Measurements from ENCODE around the gene UBIAD1.
A peak's percentile ranks its signal among the peaks of the same experiment; 100 is the strongest.

UBIAD1 gene

DNA sequence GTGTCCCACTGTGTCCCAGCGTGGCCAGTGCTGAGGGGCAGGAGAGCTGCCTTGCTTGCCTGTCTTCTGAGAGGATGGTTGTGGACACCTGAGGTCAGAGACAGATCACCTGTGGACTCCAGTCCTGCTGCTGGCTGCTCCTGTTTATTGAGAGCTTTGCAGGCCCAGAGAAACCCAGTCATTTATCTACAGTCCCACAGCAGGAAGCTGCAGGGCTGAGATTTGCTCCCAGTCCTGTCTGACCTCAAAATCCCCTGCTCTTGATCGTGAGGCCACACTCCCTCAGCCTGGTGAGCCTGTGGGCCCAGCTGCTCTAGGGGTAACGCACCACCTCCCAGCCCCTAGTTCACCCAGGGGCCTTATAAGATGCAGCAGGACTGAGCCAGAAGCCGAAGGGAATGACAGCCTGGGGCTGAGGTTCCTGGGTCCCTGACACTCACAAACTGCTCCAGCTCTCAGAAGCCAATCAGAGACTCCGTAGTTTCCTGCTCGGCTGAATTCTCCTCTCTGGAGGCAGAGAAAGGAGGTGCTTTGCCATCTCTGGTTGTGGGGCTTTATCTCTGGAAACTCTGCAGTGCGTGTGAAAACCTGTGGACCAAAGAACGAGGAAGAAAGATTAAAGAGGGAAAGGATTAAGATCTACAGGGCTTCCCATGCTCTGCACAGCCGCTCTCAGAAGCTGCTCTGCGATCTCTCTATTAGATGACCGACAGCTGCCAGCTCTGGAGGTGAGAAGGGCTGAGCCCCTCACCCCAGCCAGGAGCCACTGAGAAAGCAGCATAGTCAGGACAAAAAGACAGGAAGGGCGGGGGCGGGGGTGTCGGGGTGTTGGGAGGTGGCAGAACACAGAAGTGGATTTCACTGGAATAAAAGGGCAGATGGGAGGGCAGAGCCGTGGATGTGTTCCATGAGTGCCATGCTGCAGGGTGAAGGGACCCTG, 39.1 kb downstream of the UBIAD1 start:
- DNase-seq: no peak

- DNase-seq: no peak
Measured at GRCh38 chr1:11314959-11315358, 42.0 kb downstream of the UBIAD1 start.

DNA sequence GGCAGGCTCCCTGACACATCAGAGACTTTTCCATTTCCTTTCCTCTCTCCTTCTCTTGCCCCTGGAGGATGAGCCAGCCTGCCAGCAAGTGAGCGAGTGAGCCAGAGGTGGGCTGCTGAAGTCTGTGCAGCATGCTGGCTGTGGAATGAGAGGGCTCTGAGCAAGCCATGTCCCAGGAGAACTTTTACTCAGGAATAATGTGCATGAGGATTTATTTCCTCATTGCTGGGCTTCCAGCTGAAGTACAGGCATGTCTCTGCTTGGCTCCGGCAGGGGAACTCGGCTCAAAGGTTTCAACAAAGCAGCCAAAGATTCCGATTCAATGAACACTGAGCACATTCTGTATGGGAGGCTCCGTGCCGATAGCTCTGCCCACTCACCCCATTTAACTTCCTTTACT, 43.7 kb downstream of the UBIAD1 start:
- no peak for DNase-seq

- no peak for DNase-seq
Measured at GRCh38 chr1:11318982-11319381, 46.0 kb downstream of the UBIAD1 start.

- peak in 3 of 5 experiments; percentile 7 to 18 (median 10) for DNase-seq
Measured at GRCh38 chr1:11320153-11320936, 47.3 kb downstream of the UBIAD1 start.

DNA sequence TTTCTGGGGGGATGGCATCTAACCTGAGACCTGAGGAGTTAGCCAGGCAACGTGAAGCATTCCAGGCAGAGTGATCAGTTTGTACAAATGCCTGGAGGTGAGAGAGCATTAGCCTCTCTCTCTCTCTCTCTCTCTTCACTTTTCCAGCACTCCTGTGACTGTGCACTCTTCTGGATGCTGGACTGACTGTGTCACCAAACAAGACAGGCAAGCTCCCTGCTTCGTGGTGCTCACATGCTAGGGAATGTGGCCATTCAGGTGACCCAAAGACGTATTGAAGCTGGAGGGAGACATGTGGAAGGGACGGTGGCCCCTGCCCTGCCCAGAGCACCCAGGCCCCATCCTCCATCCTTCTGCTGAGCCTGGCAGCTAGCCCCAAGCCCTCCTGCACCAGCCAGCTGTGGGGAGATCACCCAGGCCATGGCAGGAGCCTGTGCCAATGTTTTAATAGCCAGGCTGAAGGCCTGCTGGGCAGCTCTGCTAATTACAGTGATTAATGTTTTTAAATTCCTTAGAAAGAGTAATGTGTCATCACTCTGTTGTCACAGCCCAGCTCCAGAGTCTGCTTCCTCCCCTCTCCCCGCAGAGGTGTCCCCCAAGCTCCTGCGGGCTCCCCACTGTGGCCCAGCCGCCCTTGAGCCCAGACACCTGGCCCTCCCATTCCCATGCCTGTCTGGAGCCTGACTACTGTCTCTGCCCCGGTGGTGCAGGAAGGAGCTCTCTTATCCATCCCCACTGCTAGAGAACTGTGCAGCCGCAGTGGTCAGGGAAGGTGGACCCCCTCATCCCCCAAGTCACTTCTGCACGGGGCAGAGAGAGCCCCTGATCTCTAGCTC, 48.9 kb downstream of the UBIAD1 start:
- DNase-seq: no peak

DNA sequence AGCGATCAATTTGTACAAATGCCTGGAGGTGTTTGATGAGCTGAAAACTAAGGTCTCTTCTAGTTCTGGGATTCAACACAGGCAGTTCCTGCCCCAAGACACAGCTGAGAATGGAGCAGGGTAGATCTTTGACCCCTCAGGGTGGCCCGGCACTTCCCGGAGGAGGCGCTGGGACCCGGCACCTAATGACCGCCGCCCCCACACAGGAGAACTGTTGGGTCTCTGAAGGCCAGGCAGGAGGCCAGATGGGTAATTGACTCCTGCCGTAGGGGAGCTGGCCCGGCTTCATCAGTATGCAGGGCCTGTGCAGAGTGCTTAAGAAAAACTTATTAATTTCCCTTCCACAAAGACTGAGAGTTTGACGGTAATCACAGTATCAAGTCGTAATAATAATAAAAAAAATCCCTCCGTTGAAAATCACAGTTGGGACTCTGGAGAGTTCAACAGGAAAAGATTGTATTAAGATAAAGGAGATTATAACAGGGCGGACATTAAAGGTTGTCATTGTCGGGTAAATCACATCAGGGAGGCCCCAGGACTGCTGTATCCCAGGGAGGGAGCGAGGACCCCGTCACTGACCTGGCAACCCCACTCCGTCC, 51.7 kb downstream of the UBIAD1 start:
- DNase-seq: no peak

DNA sequence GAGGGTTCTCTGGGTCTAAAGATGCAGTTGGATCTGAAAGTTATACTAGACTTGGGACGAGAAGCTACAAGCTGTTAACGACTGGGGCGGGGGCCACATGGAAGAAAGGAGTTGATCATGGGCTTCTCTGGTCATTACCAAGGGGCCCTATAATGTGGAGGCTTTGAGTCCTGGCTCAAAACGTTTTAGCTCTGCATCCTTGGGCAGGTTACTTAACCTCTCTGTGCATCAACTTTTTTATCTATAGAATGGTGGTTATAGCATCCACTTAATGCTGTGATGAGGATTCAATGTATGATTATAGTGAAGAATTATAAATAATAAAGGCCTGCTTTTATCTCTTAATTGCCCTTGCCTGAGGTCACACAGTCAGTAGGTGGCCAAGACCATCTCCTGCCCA, 53.1 kb downstream of the UBIAD1 start:
- no peak for DNase-seq

GRCh38 chr1:11328444-11328843, 55.4 kb downstream of the UBIAD1 start:
- no peak for DNase-seq

DNA sequence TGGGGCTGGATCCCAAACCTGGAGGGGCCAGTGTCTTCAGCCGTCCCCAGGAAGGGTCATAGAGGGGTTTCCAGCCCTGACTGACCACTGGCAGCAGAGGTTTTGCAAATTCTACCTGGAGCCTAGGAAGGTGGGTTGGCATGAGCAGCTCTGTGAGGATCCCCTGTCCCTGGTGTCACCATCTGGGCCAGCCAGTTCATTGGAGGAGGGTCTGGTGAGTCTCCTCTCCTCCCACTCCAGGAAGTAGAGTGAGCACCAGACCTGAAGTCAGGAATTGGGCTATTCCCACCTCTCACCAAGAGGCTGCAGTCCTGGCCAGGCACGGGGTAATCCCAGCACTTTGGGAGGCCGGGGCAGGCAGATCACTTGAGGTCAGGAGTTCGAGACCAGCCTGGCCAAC, 57.4 kb downstream of the UBIAD1 start:
- DNase-seq: no peak

DNA sequence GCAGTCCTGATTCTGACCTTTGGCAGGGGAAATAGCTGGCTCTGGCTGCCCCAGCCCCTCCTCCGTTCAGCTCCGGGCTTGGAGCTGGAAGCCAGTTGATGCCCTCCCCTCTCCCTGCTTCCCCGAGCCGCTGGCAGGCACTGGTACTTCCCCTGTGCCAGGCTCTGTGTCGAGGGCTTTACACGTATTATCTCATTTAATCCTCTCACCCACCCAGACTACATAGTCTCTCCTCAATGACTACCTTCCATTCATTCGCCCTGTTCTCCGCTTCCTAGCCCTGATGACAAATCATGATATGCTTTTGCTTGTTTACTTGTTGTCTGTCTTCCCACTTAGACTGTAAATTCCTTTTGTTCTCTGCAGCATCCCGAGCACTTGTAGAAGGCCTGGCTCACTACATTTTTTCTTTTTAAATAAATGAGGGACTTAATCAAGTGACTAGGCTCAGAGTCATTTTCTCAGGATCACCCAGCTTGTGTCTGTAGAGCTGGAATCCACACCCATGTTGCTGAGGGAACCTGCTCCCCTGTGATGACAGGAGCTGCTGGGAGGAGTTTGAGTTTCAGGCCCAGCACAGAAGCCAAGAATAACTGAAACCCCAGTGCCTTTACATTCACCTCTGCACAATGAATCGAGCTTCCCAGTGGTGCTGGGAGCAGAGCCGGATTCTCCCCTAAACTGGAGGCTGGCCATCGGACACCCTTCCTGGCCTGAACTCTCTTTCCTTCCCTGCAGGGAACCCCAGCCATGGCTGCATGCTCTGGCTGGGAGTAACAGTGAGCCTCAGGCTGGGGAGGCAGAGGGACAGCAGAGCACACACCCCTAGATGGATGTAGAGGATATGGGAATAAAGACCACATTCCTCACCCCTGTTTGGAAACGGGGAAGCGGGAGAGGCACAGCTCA, 58.3 kb downstream of the UBIAD1 start:
- DNase-seq: no peak

GRCh38 chr1:11331945-11332546, 59.0 kb downstream of the UBIAD1 start:
- no peak for DNase-seq

- no peak for DNase-seq
Measured at GRCh38 chr1:11333631-11334030, 60.6 kb downstream of the UBIAD1 start.

GRCh38 chr1:11334261-11334804, 61.3 kb downstream of the UBIAD1 start:
- DNase-seq: no peak

GRCh38 chr1:11334821-11335220, 61.8 kb downstream of the UBIAD1 start:
- no peak for DNase-seq

- no peak for DNase-seq
Measured at GRCh38 chr1:11335417-11336056, 62.5 kb downstream of the UBIAD1 start.

- peak; percentile 18 to 57 (median 47) for DNase-seq
Measured at GRCh38 chr1:11337580-11338073, 64.6 kb downstream of the UBIAD1 start.
